ENCODE data around the gene CDC42EP4. TPM values are rescaled to one million over a fixed set of nuclear protein-coding genes. Genes with fewer than 3 reads are reported as not detected.

The CDC42EP4 gene
- total and polyA plus RNA-seq, 9 of the 15 experiments (the other 6 are each of a cell fraction or from before 2014, with no cell fraction given), result 0.65 to 20.8 (median 12.3) TPM

DNA sequence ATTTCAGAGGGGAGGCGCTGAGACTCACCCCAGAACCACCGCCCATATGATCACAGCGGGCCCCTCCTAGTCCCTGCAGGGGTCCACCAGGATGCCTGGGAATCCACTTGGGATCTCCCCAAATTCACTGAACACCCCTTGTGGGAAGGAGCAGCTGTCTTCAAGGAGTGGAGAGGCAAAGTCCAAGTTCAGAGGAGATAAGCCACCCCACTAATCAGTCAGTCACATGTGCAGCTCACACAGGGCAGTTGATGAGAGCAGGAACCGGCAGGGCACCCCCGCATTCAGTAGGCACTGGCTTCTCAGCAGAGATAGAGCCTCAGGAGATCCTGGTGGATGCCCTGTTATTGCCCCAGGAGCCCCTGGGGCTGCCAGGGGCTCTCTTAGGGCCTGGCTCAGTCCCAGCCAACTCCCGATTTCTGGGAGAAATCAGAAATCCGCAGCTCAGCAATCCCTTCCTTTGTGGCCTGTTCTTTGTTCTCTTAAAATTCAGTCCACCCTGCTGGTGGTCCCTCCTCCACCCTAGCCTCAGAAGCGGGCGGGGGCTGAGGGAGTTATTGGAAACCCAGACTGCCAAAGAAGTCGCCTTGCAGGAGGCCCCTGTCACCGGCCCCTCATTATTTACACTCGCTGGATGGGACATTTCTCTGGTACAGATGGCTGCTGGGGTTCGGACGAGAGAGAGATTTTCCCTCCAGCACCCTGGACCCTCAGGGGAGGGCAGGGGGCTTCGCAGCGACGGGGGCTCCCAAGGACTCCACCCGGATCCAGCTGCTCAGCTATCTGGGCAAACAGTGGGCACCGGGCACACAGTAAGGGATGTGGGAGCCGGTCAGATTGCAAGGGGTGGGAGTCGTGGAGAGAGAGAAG, 1.8 kb downstream of the CDC42EP4 start (continued):
- TF ChIP-seq ZNF507 (tag; conservative IDR thresholded peaks at IDR 0.05), result no peak
- TF ChIP-seq PHB2 (IDR thresholded peaks at IDR 0.05; ENCODE audit: low read depth), result no peak
- TF ChIP-seq ZKSCAN8 (CRISPR knock-in tag; IDR thresholded peaks at IDR 0.05), result no peak
- TF ChIP-seq, protein P1, sequence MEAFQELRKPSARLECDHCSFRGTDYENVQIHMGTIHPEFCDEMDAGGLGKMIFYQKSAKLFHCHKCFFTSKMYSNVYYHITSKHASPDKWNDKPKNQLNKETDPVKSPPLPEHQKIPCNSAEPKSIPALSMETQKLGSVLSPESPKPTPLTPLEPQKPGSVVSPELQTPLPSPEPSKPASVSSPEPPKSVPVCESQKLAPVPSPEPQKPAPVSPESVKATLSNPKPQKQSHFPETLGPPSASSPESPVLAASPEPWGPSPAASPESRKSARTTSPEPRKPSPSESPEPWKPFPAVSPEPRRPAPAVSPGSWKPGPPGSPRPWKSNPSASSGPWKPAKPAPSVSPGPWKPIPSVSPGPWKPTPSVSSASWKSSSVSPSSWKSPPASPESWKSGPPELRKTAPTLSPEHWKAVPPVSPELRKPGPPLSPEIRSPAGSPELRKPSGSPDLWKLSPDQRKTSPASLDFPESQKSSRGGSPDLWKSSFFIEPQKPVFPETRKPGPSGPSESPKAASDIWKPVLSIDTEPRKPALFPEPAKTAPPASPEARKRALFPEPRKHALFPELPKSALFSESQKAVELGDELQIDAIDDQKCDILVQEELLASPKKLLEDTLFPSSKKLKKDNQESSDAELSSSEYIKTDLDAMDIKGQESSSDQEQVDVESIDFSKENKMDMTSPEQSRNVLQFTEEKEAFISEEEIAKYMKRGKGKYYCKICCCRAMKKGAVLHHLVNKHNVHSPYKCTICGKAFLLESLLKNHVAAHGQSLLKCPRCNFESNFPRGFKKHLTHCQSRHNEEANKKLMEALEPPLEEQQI (IDR thresholded peaks at IDR 0.05), result no peak
- TF ChIP-seq, protein P2, sequence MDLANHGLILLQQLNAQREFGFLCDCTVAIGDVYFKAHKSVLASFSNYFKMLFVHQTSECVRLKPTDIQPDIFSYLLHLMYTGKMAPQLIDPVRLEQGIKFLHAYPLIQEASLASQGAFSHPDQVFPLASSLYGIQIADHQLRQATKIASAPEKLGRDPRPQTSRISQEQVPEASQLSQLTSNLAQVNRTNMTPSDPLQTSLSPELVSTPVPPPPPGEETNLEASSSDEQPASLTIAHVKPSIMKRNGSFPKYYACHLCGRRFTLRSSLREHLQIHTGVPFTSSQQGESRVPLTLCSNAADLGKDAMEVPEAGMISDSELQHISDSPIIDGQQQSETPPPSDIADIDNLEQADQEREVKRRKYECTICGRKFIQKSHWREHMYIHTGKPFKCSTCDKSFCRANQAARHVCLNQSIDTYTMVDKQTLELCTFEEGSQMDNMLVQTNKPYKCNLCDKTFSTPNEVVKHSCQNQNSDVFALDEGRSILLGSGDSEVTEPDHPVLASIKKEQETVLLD (IDR thresholded peaks at IDR 0.05), result peak; percentile 28; the same call in 1 of the 2 replicates
- TF ChIP-seq ZNF584 (CRISPR knock-in tag; IDR thresholded peaks at IDR 0.05; ENCODE audit: low read depth), result no peak
- peak; percentile 66 for TF ChIP-seq NCOR1 (IDR thresholded peaks at IDR 0.05)
- peak; percentile 83 for TF ChIP-seq CBFA2T2 (conservative IDR thresholded peaks at IDR 0.05)
- TF ChIP-seq, protein P3, sequence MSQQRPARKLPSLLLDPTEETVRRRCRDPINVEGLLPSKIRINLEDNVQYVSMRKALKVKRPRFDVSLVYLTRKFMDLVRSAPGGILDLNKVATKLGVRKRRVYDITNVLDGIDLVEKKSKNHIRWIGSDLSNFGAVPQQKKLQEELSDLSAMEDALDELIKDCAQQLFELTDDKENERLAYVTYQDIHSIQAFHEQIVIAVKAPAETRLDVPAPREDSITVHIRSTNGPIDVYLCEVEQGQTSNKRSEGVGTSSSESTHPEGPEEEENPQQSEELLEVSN (IDR thresholded peaks at IDR 0.05; ENCODE audit: borderline replicate concordance in 1 of 2, extremely low read depth in 1 of 2, insufficient read depth in 1 of 2, insufficient read length in 1 of 2, low read depth in 1 of 2, low read length in 1 of 2, poor library complexity in 1 of 2, severe bottlenecking in 1 of 2), result peak in 1 of 2 experiments; percentile 26
- TF ChIP-seq NFXL1 (CRISPR knock-in tag; IDR thresholded peaks at IDR 0.05), result no peak
- no peak for TF ChIP-seq CREBBP (IDR thresholded peaks at IDR 0.05; ENCODE audit: low read depth, low read length)
- TF ChIP-seq POLR2B (IDR thresholded peaks at IDR 0.05; ENCODE audit: low read depth, partially characterized antibody), result no peak
- TF ChIP-seq, protein P4, sequence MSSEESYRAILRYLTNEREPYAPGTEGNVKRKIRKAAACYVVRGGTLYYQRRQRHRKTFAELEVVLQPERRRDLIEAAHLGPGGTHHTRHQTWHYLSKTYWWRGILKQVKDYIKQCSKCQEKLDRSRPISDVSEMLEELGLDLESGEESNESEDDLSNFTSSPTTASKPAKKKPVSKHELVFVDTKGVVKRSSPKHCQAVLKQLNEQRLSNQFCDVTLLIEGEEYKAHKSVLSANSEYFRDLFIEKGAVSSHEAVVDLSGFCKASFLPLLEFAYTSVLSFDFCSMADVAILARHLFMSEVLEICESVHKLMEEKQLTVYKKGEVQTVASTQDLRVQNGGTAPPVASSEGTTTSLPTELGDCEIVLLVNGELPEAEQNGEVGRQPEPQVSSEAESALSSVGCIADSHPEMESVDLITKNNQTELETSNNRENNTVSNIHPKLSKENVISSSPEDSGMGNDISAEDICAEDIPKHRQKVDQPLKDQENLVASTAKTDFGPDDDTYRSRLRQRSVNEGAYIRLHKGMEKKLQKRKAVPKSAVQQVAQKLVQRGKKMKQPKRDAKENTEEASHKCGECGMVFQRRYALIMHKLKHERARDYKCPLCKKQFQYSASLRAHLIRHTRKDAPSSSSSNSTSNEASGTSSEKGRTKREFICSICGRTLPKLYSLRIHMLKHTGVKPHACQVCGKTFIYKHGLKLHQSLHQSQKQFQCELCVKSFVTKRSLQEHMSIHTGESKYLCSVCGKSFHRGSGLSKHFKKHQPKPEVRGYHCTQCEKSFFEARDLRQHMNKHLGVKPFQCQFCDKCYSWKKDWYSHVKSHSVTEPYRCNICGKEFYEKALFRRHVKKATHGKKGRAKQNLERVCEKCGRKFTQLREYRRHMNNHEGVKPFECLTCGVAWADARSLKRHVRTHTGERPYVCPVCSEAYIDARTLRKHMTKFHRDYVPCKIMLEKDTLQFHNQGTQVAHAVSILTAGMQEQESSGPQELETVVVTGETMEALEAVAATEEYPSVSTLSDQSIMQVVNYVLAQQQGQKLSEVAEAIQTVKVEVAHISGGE (CRISPR knock-in tag; IDR thresholded peaks at IDR 0.05), result 0 out of 6 replicates have a peak, but pooled peaks of 1 of the 3 experiments have one; percentile 47
- TF ChIP-seq ZNF561 (CRISPR knock-in tag; conservative IDR thresholded peaks at IDR 0.05), result no peak
- TF ChIP-seq ZNF224 (CRISPR knock-in tag; IDR thresholded peaks at IDR 0.05), result no peak
